IMR-90 (cell line): ENCODE measurements around the gene IRF2BP2. TPM values are rescaled to one million over a fixed set of nuclear protein-coding genes. Genes with fewer than 3 reads are reported as not detected.

Experiments
- ATAC-seq: fragments of 200-7000 bp; cut with Tn5 transposase; 2 replicates; pipeline ENCODE4 v1.9.1; 2020; ENCODE audit warnings: low read depth, mild to moderate bottlenecking, moderate library complexity
- BruUV-seq: library from RNA; stranded (reverse); fragments of 400-500 nt; replicated peaks from 2 replicates; lab custom pipeline; 2021; lab: Mats Ljungman, UMichigan
- CTCF ChIA-PET: fragments of 300-600 bp; formaldehyde crosslinking; extraction: SDS; loops from one replicate; lab custom pipeline; 2021; ENCODE audit warnings: antibody characterized with exemption; lab: Yijun Ruan, JAX
- POLR2A ChIA-PET: fragments of 300-600 bp; sonication (Branson Sonifier 250); formaldehyde crosslinking; loops from one replicate; lab custom pipeline; 2022; ENCODE audit warnings: antibody characterized with exemption; ENCODE audit not compliant: unreplicated experiment; lab: Charles Lee
- DNase-seq: peaks from one replicate; pipeline ENCODE4 v3.0.0; 2013
- H2AFZ ChIP-seq: replicated peaks from 2 replicates; pipeline ENCODE3; 2013; ENCODE audit warnings: low read length, mild to moderate bottlenecking; ENCODE audit not compliant: poor library complexity
- H2AK5ac ChIP-seq: 2 replicates; pipeline ENCODE4 v1.6.1; 2013; ENCODE audit warnings: low read depth, low read length, inconsistent platforms
- H2AK9ac ChIP-seq: replicated peaks from 2 replicates; pipeline ENCODE3; 2013; ENCODE audit warnings: mild to moderate bottlenecking, low read depth, low read length, moderate library complexity; ENCODE audit not compliant: poor library complexity
- H2BK120ac ChIP-seq: 2 replicates; pipeline ENCODE4 v1.6.1; 2013; ENCODE audit warnings: low read depth, low read length, inconsistent platforms
- H2BK15ac ChIP-seq: 3 replicates; pipeline ENCODE4 v1.6.1; 2013; ENCODE audit warnings: low read depth, low read length, inconsistent platforms
- H2BK20ac ChIP-seq: 2 replicates; pipeline ENCODE4 v1.6.1; 2013; ENCODE audit warnings: low read depth, mild to moderate bottlenecking, inconsistent platforms, low read length, moderate library complexity
- H2BK5ac ChIP-seq: 2 replicates; pipeline ENCODE4 v1.6.1; 2013; ENCODE audit warnings: mild to moderate bottlenecking, low read depth, low read length, inconsistent platforms; ENCODE audit not compliant: poor library complexity, severe bottlenecking
- H3K14ac ChIP-seq: replicated peaks from 2 replicates; pipeline ENCODE4 v1.6.1; 2013; ENCODE audit warnings: low read depth, low read length, inconsistent platforms
- H3K18ac ChIP-seq: 2 replicates; pipeline ENCODE4 v1.6.1; 2013; ENCODE audit warnings: low read depth, low read length, control low read depth
- H3K23ac ChIP-seq: 2 replicates; pipeline ENCODE4 v1.6.1; 2013; ENCODE audit warnings: low read depth, low read length, inconsistent platforms
- H3K27ac ChIP-seq: 2 replicates; pipeline ENCODE4 v1.5.1; 2013; ENCODE audit warnings: mild to moderate bottlenecking, control low read depth, low read length; ENCODE audit not compliant: insufficient read depth
- H3K27me3 ChIP-seq: 2 replicates; pipeline ENCODE4 v1.6.1; 2013; ENCODE audit warnings: low read length; ENCODE audit not compliant: control insufficient read depth, insufficient read depth
- H3K36me3 ChIP-seq: 2 replicates; pipeline ENCODE4 v1.6.1; 2013; ENCODE audit warnings: low read length, mixed read lengths; ENCODE audit not compliant: control insufficient read depth, insufficient read depth
- H3K4ac ChIP-seq: 2 replicates; pipeline ENCODE4 v1.6.1; 2013; ENCODE audit warnings: low read depth, low read length, inconsistent platforms
- H3K4me1 ChIP-seq: 2 replicates; pipeline ENCODE4 v1.6.1; 2013; ENCODE audit warnings: low read length, mixed read lengths; ENCODE audit not compliant: control insufficient read depth, insufficient read depth
- H3K4me2 ChIP-seq: 2 replicates; pipeline ENCODE4 v1.6.1; 2013; ENCODE audit warnings: low read depth, mild to moderate bottlenecking, control low read depth, low read length, moderate library complexity
- H3K4me3 ChIP-seq: 2 replicates; pipeline ENCODE4 v1.5.1; 2013; ENCODE audit warnings: low read depth, mild to moderate bottlenecking, control low read depth, low read length, moderate library complexity; ENCODE audit not compliant: insufficient read depth
- H3K56ac ChIP-seq: 2 replicates; pipeline ENCODE4 v1.6.1; 2013; ENCODE audit warnings: low read length, inconsistent platforms; ENCODE audit not compliant: insufficient read depth; ENCODE audit errors: extremely low read depth
- H3K79me1 ChIP-seq, 2 experiments: 2 replicates each; pipeline ENCODE4 v1.6.1; 2013; ENCODE audit warnings: low read length in 2 of 2, inconsistent platforms in 1 of 2, low read depth in 1 of 2
- H3K9ac ChIP-seq: 2 replicates; pipeline ENCODE4 v1.6.1; 2013; ENCODE audit warnings: low read depth, low read length, control low read depth
- H3K9me1 ChIP-seq: 2 replicates; pipeline ENCODE4 v1.6.1; 2013; ENCODE audit warnings: low read length, inconsistent platforms; ENCODE audit not compliant: insufficient read depth
- H3K9me3 ChIP-seq: 2 replicates; pipeline ENCODE4 v1.6.1; 2013; ENCODE audit warnings: low read length; ENCODE audit not compliant: control insufficient read depth, insufficient read depth
- H4K20me1 ChIP-seq: 2 replicates; pipeline ENCODE4 v1.6.1; 2013; ENCODE audit warnings: low read length, inconsistent platforms; ENCODE audit not compliant: insufficient read depth
- H4K5ac ChIP-seq: 2 replicates; pipeline ENCODE4 v1.6.1; 2013; ENCODE audit warnings: mild to moderate bottlenecking, low read depth, low read length, control low read depth
- H4K8ac ChIP-seq, 2 experiments: 2 replicates each; pipeline ENCODE4 v1.6.1; 2013; ENCODE audit warnings: low read depth in 2 of 2, low read length in 2 of 2, control low read depth in 1 of 2, inconsistent platforms in 1 of 2
- H4K91ac ChIP-seq: 2 replicates; pipeline ENCODE4 v1.6.1; 2013; ENCODE audit warnings: low read depth, low read length, inconsistent platforms; ENCODE audit not compliant: insufficient read depth
- RAD21 ChIP-seq: IDR thresholded peaks from 2 replicates; pipeline ENCODE4 v1.6.1; 2012; ENCODE audit warnings: low read length, improper control_type of control experiment
- RFX5 ChIP-seq: IDR thresholded peaks from 2 replicates; pipeline ENCODE4 v1.8.0; 2012; ENCODE audit warnings: low read depth, mild to moderate bottlenecking, low read length, moderate library complexity
- WGBS, 2 experiments: methylation state at CpG; one replicate each; pipeline versions ENCODE4 v1.1.5 to v1.1.7; 2013; ENCODE audit warnings: missing lambda C conversion rate in 2 of 2; ENCODE audit not compliant: insufficient read length in 1 of 2; ENCODE audit errors: extremely low coverage in 2 of 2; 5-methylcytosine and 5-hydroxymethylcytosine counted together
- dilution Hi-C: fragments of 300-500 bp; cut with HindIII; formaldehyde crosslinking; loops from one replicate; pipeline ENCODE4 v1.14.3; 2018; ENCODE audit warnings: low sequenced_read_pairs; ENCODE audit not compliant: unreplicated experiment
- in situ Hi-C: fragments of 300-500 bp; cut with MboI; formaldehyde crosslinking; loops from 3 replicates; pipeline ENCODE4 v1.14.3; 2019; ENCODE audit warnings: low sequenced_read_pairs, inconsistent platforms, mixed read lengths
- intact Hi-C: fragments of 100-400 bp; cut with micrococcal nuclease; formaldehyde crosslinking; loops from 2 replicates; pipeline ENCODE4 v1.10.0; 2022
- polyA plus RNA-seq, 3 experiments: library from polyadenylated mRNA; depleted of rRNA; stranded (reverse); fragments of >200 nt; gene quantifications; 2 replicates each; pipeline ENCODE4 v1.2.3, GENCODE V29; 2012; ENCODE audit warnings: low replicate concordance in 1 of 3
- total RNA-seq: library from RNA; depleted of rRNA; stranded (reverse); fragments of >200 nt; gene quantifications from 2 replicates; pipeline ENCODE4 v1.2.3, GENCODE V29; 2012

IRF2BP2 gene
- total and polyA plus RNA-seq, 2 of the 4 experiments (the other 2 are of a cell fraction), result 47.0 to 66.6 TPM

DNA sequence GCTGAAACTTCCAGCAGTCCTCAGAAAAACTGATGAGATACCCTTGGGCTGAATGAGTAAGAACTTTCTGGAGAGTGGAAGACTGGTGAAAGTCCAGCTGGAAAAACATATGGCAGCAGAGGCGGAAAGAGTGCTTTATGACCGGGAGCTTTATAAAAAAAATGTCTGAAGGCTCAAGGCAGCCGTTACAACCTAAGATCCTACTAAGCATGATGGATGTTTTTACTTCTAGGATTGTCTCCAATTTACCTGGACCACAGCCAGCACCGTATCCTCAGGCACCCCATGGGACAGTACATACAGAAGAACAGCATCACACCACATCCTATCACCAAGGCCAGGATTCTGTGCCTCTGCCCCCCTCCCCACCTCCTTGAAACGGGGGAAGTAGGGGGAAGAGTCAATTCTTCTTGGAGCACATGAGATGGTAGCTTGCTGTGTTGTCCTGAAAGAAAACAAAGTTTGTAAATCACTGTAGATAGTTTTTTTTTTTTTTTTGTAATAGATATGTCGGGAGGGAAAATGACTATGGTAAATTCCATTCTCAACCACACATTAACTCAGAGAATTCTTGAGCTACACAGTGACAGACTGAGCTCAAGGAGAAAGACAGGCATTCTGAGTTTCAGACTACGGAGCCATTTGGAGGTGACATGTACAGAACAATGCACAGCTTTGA, 11.8 kb upstream of the IRF2BP2 start:
- peak overlapping the region; percentile 48; the same call in 1 of the 2 replicates for H4K91ac ChIP-seq
- no peaks in the 10 kb centered on the region for H3K36me3 ChIP-seq
- H3K9ac ChIP-seq, result no peak overlapping the region
- POLR2A ChIA-PET, result interaction anchor here (0.6 to 1.1 kb wide), 2 partner anchors 102 to 507 kb away, joined by 4 to 7 read pairs; no protein-coding TSS in a partner anchor
- H2AFZ ChIP-seq, result peak overlapping the region; percentile 86
- peaks cover 0 to 5% of the 10 kb centered on the region in 2 experiments; a peak in 2 of 4 replicates for H3K79me1 ChIP-seq
- H2AK5ac ChIP-seq, result peak overlapping the region; percentile 65; the same call in 1 of the 2 replicates
- H2BK15ac ChIP-seq, result peak overlapping the region; percentile 98; the same call in 2 of the 3 replicates
- H3K4me1 ChIP-seq, result peaks cover 21% of the 10 kb centered on the region
- peak; percentile 51 for ATAC-seq
- H2AK9ac ChIP-seq, result no peak overlapping the region
- peak overlapping the region; percentile 88 for H3K4ac ChIP-seq
- peaks cover 16% of the 10 kb centered on the region for H3K9me1 ChIP-seq
- in situ Hi-C loops, result loop anchor here (25.0 kb wide), 1 partner anchor 241 kb away; no protein-coding TSS in a partner anchor
- CTCF ChIA-PET, result interaction anchor here (0.6 to 1.2 kb wide), 5 partner anchors 12 to 794 kb away, joined by 3 to 4 read pairs (median 3); partner anchors contain the start of gene TARBP1
- no CpG with 5 or more reads among the region's 7 CpGs for WGBS, 2 experiments
- 0 out of 2 replicates have a peak overlapping the region, but pooled peaks have one; percentile 9 for H3K56ac ChIP-seq
- peak overlapping the region; percentile 71 for H4K5ac ChIP-seq
- H3K4me2 ChIP-seq, result peak overlapping the region; percentile 0; the same call in 1 of the 2 replicates
- no TSS peak for BruUV-seq
- H4K8ac ChIP-seq, result peak overlapping the region; percentile 54 to 83; a peak in 3 of 4 replicates
- H2BK20ac ChIP-seq, result peak overlapping the region; percentile 77
- peak overlapping the region; percentile 69 for H3K14ac ChIP-seq
- no peaks in the 10 kb centered on the region for H3K27me3 ChIP-seq
- H3K27ac ChIP-seq, result peak overlapping the region; percentile 22; the same call in 1 of the 2 replicates
- peak overlapping the region; percentile 89 for H2BK120ac ChIP-seq
- intact Hi-C loops, result no loop called here
- peak overlapping the region; percentile 87 for H3K18ac ChIP-seq
- 0 out of 2 replicates have a peak, but pooled peaks have one; percentile 12 for TF ChIP-seq RAD21
- TF ChIP-seq RFX5, result no peak
- H3K4me3 ChIP-seq, result no peak overlapping the region
- no peaks in the 10 kb centered on the region for H4K20me1 ChIP-seq
- H3K9me3 ChIP-seq, result no peaks in the 10 kb centered on the region
- dilution Hi-C loops, result no loop called here
- peak overlapping the region; percentile 75; the same call in 1 of the 2 replicates for H3K23ac ChIP-seq
- peak overlapping the region; percentile 70 for H2BK5ac ChIP-seq
- DNase-seq, result peak; percentile 71
